A204.1 (cell line): Measurements from ENCODE around the gene CPVL.

Experiments used
- FAIRE-seq: peaks from 2 replicates; lab custom pipeline; 2012; peaks lifted over from hg19 to GRCh38; lab: Jason Lieb, UNC

The CPVL gene

GRCh38 chr7:29090836-29091601, 55.3 kb downstream of the CPVL start:
- no peak for FAIRE-seq

DNA sequence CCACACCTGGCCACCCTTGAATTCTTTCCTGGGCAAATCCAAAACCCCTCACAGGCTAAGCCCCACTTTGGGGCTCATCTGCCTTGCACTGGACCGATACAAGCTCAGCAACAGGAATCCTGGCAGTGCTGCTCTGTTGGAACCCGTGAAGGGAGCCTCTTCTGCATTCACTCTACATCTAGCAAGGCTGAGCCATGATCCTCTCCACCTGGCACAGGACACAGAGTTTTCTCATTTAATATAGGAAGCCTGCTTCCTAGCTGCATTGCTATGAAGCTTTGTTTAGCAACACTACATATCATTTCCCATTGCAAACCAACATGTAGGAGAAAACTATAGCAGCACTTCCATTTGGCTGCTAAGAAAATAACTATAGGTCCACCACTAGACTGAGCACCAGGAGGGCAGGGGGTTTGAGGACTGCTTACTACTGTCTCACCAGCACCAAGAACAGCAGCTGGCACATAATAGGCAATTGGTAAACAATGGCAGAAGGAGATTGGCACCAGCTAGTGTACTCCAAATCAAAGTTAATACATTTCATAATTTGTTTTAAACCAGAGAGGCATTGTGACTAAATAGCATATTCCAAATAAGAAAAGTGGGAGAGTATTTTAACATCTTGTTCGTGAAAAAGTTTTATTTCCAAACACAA, 56.1 kb downstream of the CPVL start:
- no peak for FAIRE-seq

GRCh38 chr7:29087840-29088170, 58.5 kb downstream of the CPVL start:
- FAIRE-seq: no peak

- FAIRE-seq: no peak
Observed at GRCh38 chr7:29086545-29086944, 59.8 kb downstream of the CPVL start.

- no peak for FAIRE-seq
Observed at GRCh38 chr7:29084832-29085231, 61.5 kb downstream of the CPVL start.

DNA sequence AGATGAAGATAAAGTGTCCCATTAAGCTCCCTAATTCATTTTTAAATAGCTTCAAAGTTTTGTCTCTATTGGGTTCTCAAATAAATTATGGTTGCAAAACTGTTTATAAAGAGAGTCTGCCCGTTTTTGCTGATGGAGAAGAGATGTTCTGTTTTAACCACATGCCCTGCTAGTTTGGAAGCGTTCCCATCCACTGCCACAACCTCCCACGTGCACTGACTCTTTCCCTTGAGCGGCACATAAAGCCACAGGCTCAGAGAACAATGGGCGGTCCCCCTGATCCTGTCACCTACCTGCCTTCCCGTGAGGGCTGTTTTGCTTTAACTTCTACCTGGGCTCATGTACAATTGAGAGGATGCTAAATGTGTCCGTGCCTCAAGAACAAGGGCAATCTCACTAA, 65.5 kb downstream of the CPVL start:
- FAIRE-seq: no peak

- FAIRE-seq: no peak
Observed at GRCh38 chr7:29078311-29079260, 67.8 kb downstream of the CPVL start.

GRCh38 chr7:29077854-29078253, 68.5 kb downstream of the CPVL start:
- no peak for FAIRE-seq

- FAIRE-seq: no peak
Observed at GRCh38 chr7:29077176-29077575, 69.2 kb downstream of the CPVL start.

GRCh38 chr7:29076631-29077030, 69.7 kb downstream of the CPVL start:
- FAIRE-seq: no peak

DNA sequence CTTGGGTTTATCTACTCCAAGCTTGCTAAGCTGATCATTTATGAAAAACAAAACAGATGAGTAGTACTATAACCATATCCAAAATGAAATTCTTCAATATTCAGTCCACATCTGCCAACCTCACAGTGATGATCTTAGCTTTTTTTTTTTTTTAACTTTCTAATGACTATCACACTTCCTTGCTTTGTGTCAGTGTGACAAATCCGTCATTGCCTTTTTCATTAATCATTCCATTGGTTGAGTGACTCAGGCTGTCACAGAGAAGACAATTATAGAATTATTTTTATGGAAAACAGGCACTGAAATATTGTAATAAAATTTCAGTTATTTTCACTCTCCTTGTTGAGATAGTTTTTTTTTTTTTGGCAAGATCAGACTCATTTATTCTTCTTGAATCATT, 70.7 kb downstream of the CPVL start:
- no peak for FAIRE-seq

- no peak for FAIRE-seq
Observed at GRCh38 chr7:29071203-29071874, 75.0 kb downstream of the CPVL start.

DNA sequence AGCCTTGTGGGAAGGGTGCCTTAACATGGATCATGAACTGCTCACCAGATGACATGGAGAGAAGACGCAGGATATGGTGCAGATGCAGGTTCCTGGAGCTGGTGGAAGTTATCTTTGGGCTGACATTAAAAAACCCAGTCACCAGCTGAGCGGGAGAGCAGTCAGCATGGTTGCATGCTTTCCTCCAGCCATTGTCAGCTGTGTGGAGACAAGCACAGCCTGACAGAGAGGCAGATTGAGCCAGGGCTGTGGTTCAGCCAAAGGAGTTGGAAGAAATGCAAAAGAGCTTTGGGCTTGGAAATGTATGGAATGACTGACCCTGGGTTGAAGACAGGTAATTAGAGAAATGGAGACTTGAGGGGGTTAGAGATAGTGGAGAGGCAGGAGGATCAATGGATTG, 79.7 kb downstream of the CPVL start:
- no peak for FAIRE-seq

DNA sequence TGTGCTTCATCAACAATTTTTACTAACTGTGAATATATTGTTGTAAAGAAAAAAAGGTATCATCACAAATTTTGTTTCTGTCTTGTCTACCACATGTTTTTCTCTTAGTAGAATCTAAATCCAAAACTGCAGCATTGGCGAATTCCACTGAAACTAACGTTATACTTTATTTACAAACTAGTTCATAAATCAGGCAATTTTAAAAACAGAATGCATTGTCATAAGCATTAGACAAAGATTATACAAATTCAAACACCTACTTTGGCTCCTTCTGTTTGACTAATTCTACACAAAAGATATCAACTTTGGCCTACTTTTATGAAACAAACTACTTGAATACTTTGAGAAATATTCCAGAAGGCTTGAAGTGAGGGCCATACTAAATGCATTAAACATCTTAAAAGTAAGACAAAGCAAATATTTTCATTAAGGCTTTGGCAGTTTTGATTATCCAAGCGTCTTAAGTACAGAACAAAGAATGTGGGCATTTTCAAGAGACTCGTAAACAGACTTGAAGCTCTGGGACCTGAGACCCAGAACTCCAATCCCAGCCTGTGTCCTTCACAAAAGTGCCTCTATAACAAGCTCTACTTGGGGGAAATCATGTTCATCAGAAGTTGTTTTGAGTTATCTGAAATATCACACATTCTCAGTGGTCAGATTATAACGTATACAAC, 81.0 kb downstream of the CPVL start:
- no peak for FAIRE-seq

DNA sequence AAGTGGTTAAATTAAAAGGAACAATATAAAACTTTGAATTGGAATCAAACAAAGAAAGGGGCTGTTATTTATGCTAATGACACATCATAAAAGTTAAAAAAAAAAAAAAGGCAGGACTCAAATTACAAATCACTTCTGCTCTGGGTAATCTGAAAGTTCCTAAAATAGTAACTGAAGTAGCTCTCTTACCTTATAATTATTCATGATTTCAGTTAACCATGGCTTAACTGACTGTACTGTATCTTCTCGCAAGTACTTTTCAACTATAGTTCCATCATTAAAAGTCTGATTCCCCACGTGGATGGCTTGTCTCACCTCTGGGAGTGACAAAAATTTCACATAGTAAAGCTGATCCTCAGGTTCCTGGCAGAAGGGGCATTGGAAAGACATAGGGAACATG, 82.5 kb downstream of the CPVL start:
- no peak for FAIRE-seq

DNA sequence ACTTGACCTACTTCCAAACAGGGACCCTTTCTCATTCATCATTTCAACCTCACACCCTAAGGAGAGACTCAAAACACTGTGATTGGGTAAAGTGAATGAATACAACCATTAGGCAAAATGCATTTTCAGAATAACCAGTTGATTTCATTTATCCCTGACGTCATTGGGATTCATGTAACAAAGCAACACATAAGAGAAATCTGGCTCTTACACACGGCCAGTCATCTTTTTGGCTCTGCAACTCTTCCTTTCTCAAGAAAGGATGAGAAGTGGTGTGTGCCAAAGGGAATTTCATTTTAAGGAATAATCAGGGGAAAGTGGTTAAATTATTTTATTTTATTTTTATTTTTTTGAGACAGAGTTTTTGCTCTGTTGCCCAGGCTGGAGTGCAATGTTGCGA, 83.1 kb downstream of the CPVL start:
- FAIRE-seq: no peak

DNA sequence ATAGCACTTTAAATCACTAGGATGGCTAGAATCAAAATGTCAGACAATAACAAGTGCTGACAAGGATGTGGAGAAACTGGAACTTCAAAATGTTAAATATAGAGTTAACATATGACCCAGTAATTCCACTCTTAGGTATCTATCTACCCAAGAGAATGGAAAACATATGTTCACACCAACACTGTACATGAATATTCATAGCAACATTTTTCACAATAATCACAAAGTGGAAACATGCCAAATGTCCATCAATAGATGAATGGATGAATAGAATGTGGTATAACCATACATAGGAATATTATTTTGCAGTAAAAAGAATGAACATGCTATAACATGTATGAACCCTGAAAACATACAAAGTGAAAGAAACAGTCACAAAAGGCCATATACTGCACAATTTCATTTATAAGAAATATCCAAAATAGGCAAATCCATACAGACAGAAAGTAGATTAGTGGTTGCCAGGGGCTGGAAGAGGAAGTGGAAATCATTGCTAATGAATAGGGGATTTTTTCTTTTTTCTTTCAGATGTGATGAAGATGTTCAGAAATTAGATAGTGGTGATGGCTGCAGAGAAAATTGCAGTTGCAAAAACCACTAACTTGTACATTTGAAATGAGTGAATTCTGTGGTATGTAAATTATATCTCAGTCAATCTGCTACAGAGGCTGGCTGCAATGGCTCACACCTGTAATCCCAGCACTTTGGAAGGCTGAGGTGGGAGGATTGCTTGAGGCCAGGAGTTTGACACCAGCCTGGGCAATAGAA, 93.0 kb downstream of the CPVL start:
- no peak for FAIRE-seq

- no peak for FAIRE-seq
Observed at GRCh38 chr7:29046978-29047377, 99.4 kb downstream of the CPVL start.

DNA sequence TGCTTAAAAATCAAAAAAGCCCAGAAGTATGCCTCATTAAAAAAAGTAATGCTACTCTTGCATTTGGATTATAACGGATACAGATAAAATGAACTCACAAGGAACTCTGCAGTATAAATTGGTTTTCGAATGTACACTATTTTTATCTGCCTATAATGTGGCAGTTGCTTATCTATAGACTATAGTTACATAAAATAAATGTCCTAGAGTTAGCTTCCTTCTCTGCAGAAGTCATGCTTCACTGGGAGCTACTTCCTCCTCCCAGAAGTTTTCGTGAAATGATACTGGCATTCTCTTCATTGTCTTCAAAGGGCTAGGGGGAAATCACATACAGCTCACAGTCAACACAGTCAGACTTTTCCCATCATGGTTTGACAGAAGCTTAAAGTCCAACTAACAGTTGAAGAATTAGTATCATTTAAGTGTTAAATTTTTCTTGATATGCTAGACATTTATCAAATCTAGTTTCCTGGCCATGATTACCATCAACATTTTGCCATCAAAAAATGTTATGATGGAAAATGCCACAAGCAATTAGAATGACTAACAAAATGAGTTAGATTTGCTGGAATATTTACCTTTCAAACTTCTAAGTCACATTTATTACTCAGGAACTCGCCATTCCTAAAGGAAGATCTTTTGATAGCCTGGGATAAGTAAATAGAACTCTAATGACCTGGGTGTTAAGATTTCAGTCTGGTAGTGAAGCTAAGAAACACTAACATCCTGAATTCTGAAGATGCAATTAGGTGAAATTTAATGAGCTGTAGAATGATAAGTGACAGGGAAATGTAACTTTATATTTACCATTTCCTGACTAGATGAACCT, 100.9 kb downstream of the CPVL start:
- FAIRE-seq: no peak

DNA sequence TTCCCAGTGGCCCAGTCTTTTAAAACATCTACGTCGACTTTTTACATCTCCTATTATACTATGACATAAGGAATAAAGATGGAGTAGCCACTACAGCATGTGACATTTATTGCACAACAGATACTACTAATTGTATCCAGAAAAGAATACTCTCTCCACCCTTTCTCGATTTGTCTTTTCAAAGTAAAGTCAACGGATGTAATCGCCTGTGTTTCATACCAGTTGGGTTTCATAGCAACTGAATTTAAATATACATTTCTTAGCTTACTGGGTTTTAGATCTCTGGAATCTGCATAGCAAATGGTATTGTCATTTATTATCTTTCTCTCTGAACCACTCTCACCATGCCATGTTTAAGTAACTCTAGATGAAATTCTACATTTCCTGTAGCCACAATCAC, 101.8 kb downstream of the CPVL start:
- FAIRE-seq: no peak
